OCI-LY7 (cell line): ENCODE measurements around the gene PCBP3. TPM values are rescaled to one million over a fixed set of nuclear protein-coding genes. Genes with fewer than 3 reads are reported as not detected.

Experiments
- BruUV-seq: library from RNA; stranded (reverse); fragments of 400-500 nt; replicated peaks from 2 replicates; lab custom pipeline; 2021; lab: Mats Ljungman, UMichigan
- CTCF ChIA-PET: fragments of 300-600 bp; sonication (Branson Sonifier 250); formaldehyde crosslinking; loops from one replicate; lab custom pipeline; 2022; ENCODE audit warnings: antibody characterized with exemption; ENCODE audit not compliant: unreplicated experiment; lab: Charles Lee
- POLR2A ChIA-PET: fragments of 300-600 bp; sonication (Branson Sonifier 250); formaldehyde crosslinking; loops from one replicate; lab custom pipeline; 2022; ENCODE audit warnings: antibody characterized with exemption; lab: Charles Lee
- DNase-seq: peaks from one replicate; pipeline ENCODE4 v3.0.0-alpha.2; 2015; ENCODE audit warnings: low spot score
- H2AFZ ChIP-seq: fragments of 200-600 bp; sonication (generic), shearing (Covaris generic); 2 replicates; pipeline ENCODE4 v1.6.1; 2014; ENCODE audit warnings: mild to moderate bottlenecking, antibody characterized with exemption, low read length, moderate library complexity
- H3K27ac ChIP-seq: fragments of 200-600 bp; sonication (generic); 2 replicates; pipeline ENCODE4 v1.5.1; 2014; ENCODE audit warnings: mixed run types, low read depth, mild to moderate bottlenecking, moderate library complexity, low read length, inconsistent platforms; ENCODE audit not compliant: poor library complexity, severe bottlenecking
- H3K36me3 ChIP-seq: fragments of 200-600 bp; sonication (generic); 2 replicates; pipeline ENCODE4 v1.6.1; 2014; ENCODE audit warnings: mild to moderate bottlenecking, antibody characterized with exemption, low read length, moderate library complexity, mixed read lengths; ENCODE audit not compliant: insufficient read depth
- H3K4me1 ChIP-seq: fragments of 200-600 bp; sonication (generic); 2 replicates; pipeline ENCODE4 v1.5.1; 2014; ENCODE audit warnings: mild to moderate bottlenecking, low read length; ENCODE audit not compliant: insufficient read depth, poor library complexity, severe bottlenecking
- H3K4me2 ChIP-seq: fragments of 200-600 bp; sonication (generic); 2 replicates; pipeline ENCODE4 v1.6.1; 2014; ENCODE audit warnings: mild to moderate bottlenecking, low read length
- H3K4me3 ChIP-seq: fragments of 200-600 bp; sonication (generic); 2 replicates; pipeline ENCODE4 v1.5.1; 2014; ENCODE audit warnings: mild to moderate bottlenecking, low read depth, low read length; ENCODE audit not compliant: poor library complexity, severe bottlenecking
- H3K79me2 ChIP-seq: fragments of 200-600 bp; sonication (generic); 2 replicates; pipeline ENCODE4 v1.6.1; 2016; ENCODE audit warnings: low read depth, mild to moderate bottlenecking, low read length, moderate library complexity, mixed read lengths; ENCODE audit not compliant: insufficient read depth
- H3K9me2 ChIP-seq: fragments of 200-600 bp; sonication (generic); 2 replicates; pipeline ENCODE4 v1.6.1; 2016; ENCODE audit warnings: mild to moderate bottlenecking, low read length, mixed read lengths; ENCODE audit not compliant: insufficient read depth
- H3K9me3 ChIP-seq: fragments of 200-600 bp; sonication (generic); 2 replicates; pipeline ENCODE4 v1.6.1; 2014; ENCODE audit warnings: mild to moderate bottlenecking, mixed run types, low read length, mixed read lengths
- H4K20me1 ChIP-seq: fragments of 200-600 bp; sonication (generic); 2 replicates; pipeline ENCODE4 v1.6.1; 2014; ENCODE audit warnings: mild to moderate bottlenecking, antibody characterized with exemption, low read length, moderate library complexity, mixed read lengths; ENCODE audit not compliant: insufficient read depth
- CTCF ChIP-seq: fragments of 200-600 bp; sonication (generic); conservative IDR thresholded peaks from 2 replicates; pipeline ENCODE4 v1.5.1; 2014; ENCODE audit warnings: mild to moderate bottlenecking, antibody characterized with exemption, low read length, moderate library complexity, mixed read lengths
- EZH2phosphoT487 ChIP-seq: fragments of 200-600 bp; sonication (generic); IDR thresholded peaks from 2 replicates; pipeline ENCODE4 v1.6.1; 2018; ENCODE audit warnings: low read depth, borderline replicate concordance, mild to moderate bottlenecking, mixed run types, antibody characterized with exemption, low read length, moderate library complexity, mixed read lengths
- intact Hi-C: fragments of 100-400 bp; cut with micrococcal nuclease; formaldehyde crosslinking; loops from one replicate; pipeline ENCODE4 v1.10.0; 2022; ENCODE audit not compliant: unreplicated experiment
- total RNA-seq, 2 experiments: library from RNA; depleted of rRNA in 1 of 2; stranded (reverse); fragments of >200 nt in 1 of 2; shearing (Covaris generic) in 1 of 2; gene quantifications; 2 replicates each; pipeline ENCODE4 v1.2.3, GENCODE V29; 2014 to 2022

PCBP3 gene
- total RNA-seq, 2 experiments from 2014 or later: 0.61 TPM; not detected in 1

- TF ChIP-seq EZH2phosphoT487: no peak
- TF ChIP-seq CTCF: no peak
- Histone ChIP-seq H2AFZ (no peak overlapping the region), H3K4me2 (no peak overlapping the region), H3K9me2 (no peaks in the 10 kb centered on the region), H4K20me1 (no peaks in the 10 kb centered on the region), H3K4me1 (no peaks in the 10 kb centered on the region), H3K36me3 (no peaks in the 10 kb centered on the region), H3K4me3 (no peak overlapping the region), H3K9me3 (no peaks in the 10 kb centered on the region), H3K79me2 (no peaks in the 10 kb centered on the region), H3K27ac (no peak overlapping the region)
- no TSS peak for BruUV-seq
- ChIA-PET CTCF (no interaction called here), POLR2A (no interaction called here)
- no peak for DNase-seq
- intact Hi-C loops: no loop called here
These were observed 303.8 kb downstream of the PCBP3 start for GRCh38 chr21:45947296-45947695.

GRCh38 chr21:45947716-45948255, 304.3 kb downstream of the PCBP3 start:
- Histone ChIP-seq H3K27ac (no peak overlapping the region), H3K9me2 (no peaks in the 10 kb centered on the region), H3K4me2 (no peak overlapping the region), H4K20me1 (no peaks in the 10 kb centered on the region), H2AFZ (no peak overlapping the region), H3K4me3 (no peak overlapping the region), H3K9me3 (no peaks in the 10 kb centered on the region), H3K36me3 (no peaks in the 10 kb centered on the region), H3K79me2 (no peaks in the 10 kb centered on the region), H3K4me1 (no peaks in the 10 kb centered on the region)
- POLR2A ChIA-PET: no interaction called here
- CTCF ChIA-PET: no interaction called here
- DNase-seq: no peak
- intact Hi-C loops: no loop called here
- no peak for TF ChIP-seq EZH2phosphoT487
- no peak for TF ChIP-seq CTCF
- no TSS peak for BruUV-seq

- CTCF ChIA-PET: no interaction called here
- no peak for TF ChIP-seq CTCF
- TF ChIP-seq EZH2phosphoT487: no peak
These were observed 305.1 kb downstream of the PCBP3 start for GRCh38 chr21:45948576-45949141.

More at GRCh38 chr21:45948576-45949141, 305.1 kb downstream of the PCBP3 start:
- intact Hi-C loops: no loop called here
- no peaks in the 10 kb centered on the region for H3K9me3 ChIP-seq
- no peaks in the 10 kb centered on the region for H3K79me2 ChIP-seq
- BruUV-seq: no TSS peak
- H4K20me1 ChIP-seq: no peaks in the 10 kb centered on the region
- H3K4me1 ChIP-seq: no peaks in the 10 kb centered on the region
- H3K4me2 ChIP-seq: no peak overlapping the region
- H3K4me3 ChIP-seq: no peak overlapping the region
- DNase-seq: no peak
- POLR2A ChIA-PET: no interaction called here
- no peak overlapping the region for H2AFZ ChIP-seq
- H3K9me2 ChIP-seq: no peaks in the 10 kb centered on the region
- H3K27ac ChIP-seq: no peak overlapping the region
- H3K36me3 ChIP-seq: no peaks in the 10 kb centered on the region
